KOPT-K1 (cell line): ENCODE data around the gene HNF4A.

ENCODE experiments used
- H3K27ac ChIP-seq: fragments of 200-600 bp; sonication (generic); 2 replicates; pipeline ENCODE4 v1.5.1; 2016; ENCODE audit warnings: antibody characterized with exemption, mild to moderate bottlenecking, low read depth, low read length; ENCODE audit not compliant: poor library complexity, severe bottlenecking
- H3K36me3 ChIP-seq: fragments of 200-600 bp; sonication (generic); 2 replicates; pipeline ENCODE4 v1.5.1; 2017; ENCODE audit warnings: antibody characterized with exemption, mild to moderate bottlenecking, low read length, moderate library complexity; ENCODE audit not compliant: insufficient read depth
- H3K9me3 ChIP-seq: fragments of 200-600 bp; sonication (generic); 2 replicates; pipeline ENCODE4 v1.5.1; 2017; ENCODE audit warnings: antibody characterized with exemption, low read length, mild to moderate bottlenecking; ENCODE audit not compliant: insufficient read depth, poor library complexity, severe bottlenecking

The HNF4A gene

DNA sequence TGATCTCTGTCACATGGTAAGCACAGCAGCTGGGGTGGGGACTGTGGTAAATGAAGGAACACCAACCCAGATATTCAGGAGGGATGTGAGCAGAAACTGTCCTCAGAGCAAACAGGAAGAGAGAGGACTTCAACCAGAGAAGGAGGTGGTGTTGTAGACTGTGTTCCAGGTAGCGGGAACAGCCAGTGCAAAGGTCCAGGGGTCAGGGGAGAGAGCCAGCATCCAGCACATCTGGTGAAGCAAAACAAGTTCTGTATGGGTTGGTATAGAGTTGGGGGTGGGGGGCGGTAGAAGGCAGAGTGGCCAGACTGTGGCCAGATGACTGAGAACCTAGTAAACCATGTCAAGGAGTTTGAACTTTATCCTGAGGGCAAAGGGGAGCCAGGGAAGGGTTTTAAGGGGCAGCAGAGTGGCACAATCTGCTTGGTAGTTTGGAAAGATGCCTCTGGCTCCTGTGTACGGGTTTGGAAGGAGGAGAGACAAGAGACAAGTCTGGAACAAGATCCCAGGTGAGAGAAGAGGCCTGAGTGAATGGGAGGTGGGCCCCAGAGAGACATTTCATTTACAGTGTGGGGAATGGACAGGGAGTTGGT, 92.4 kb downstream of the HNF4A start:
- H3K36me3 ChIP-seq: no peaks in the 10 kb centered on the region
- no peak overlapping the region for H3K27ac ChIP-seq
- H3K9me3 ChIP-seq: no peaks in the 10 kb centered on the region

DNA sequence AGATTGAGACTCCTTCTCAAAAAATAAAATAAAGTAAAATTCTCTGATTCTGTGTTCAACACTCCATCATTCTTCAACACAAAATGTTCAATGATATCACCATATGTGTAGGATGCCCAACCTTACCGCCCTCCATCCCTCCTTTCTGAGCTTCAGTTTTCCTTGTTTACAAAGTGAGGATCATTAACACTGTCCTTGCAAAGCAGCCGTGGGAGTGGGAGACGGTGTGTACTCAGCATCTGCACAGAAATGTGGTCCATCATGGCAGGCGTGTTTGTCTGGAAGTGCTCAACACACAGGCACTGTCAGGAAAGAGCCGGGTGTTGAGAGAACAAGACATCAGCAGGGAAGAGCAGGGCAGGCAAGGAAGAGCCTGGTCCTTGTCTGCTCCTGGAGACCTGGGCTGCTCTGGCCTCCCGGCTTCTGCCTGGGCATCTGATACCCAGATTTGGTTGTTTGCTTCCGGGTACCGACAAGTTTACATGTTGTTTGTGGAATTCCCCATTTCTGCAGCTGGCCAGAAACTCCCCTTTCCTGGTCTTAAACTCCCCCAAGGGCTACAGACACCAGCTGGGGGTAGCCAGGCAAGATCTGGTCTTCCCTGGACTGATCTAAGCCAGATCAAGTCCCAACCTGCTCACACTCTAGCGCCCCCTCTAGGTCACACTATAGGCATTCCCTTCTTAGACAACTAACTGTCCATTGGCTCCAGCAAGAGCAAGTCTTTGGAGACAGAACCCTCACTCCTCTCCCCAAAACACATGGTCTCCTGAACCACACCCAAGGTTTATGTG, 93.5 kb downstream of the HNF4A start:
- Histone ChIP-seq H3K9me3 (no peaks in the 10 kb centered on the region), H3K27ac (no peak overlapping the region), H3K36me3 (no peaks in the 10 kb centered on the region)

DNA sequence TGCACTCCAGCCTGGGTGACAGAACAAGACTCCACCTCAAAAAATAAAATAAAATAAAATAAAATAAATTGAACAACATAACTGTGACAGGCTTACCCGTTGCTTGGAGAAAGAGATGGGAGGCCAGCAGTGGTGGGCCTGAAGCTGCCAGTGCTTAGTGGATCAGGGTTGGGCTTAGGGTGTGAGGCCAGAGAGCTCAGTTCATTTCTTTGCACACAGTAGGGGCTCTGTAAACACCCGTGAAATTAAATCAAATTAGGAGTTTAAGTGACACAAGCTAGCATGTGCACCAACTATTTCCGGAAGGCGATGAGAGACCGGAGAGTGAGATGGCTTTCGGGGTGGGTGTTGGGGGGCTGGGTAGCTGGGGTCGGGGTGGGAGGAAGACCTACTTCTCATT, 94.4 kb downstream of the HNF4A start:
- H3K36me3 ChIP-seq: no peaks in the 10 kb centered on the region

DNA sequence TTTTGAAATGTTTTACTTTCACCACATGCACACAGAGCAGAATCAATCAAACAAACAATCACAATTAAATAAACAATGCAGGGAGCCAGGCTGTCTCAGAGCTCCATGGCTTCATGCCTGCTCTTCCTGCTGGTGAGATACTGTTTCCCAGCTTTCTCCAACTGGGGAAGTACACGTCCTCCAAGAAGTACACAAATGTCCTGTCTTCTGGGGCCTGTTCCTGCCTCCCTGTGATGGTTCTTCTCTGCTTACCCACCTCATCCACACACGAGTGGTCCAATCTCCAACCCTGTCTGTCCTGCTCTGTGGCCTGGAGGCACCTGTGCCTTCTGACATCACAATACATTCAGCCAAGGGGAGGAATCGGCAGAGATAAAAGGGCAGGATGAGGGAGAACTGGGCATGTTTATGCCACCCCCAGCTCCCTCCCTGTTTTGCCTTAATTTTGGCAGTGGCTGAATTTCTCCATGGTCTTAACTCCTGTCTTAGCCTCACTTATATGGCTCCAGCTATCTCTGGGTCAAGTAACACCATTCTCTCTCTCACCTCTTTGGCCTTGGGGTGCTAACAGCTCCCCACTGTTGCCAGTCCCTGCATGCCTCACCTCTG, 94.9 kb downstream of the HNF4A start:
- Histone ChIP-seq H3K9me3 (no peaks in the 10 kb centered on the region), H3K36me3 (no peaks in the 10 kb centered on the region), H3K27ac (no peak overlapping the region)

More for the DNA sequence above, 94.4 kb downstream of the HNF4A start:
- Histone ChIP-seq H3K9me3 (no peaks in the 10 kb centered on the region), H3K27ac (no peak overlapping the region)

DNA sequence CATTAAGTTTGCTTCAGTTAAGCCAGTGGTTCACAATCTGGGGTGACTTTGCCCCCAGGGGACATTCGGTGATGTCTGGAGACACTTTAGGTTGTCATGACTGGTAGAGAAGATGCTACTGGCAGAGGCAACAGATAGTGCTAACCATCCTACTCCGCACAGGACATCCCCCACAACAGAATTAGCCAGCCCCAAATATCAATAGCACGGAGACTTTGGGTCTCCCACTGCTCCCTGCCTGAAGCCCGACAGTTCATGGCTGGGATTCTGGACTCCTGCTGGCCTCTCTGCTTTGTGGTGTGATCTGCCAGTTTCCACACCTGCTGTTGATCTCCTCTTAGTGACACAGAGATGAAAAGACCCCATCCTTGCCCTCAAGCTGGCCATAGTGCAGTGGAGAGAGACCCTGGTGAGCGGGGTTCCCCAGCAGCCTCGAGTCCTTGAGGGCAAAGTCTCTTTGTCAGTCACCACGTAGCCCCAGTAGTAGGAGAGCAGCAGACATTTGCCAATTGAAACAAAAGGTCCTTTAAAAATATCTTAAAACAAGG, 95.5 kb downstream of the HNF4A start:
- no peaks in the 10 kb centered on the region for H3K9me3 ChIP-seq
- H3K36me3 ChIP-seq: no peaks in the 10 kb centered on the region
- no peak overlapping the region for H3K27ac ChIP-seq

DNA sequence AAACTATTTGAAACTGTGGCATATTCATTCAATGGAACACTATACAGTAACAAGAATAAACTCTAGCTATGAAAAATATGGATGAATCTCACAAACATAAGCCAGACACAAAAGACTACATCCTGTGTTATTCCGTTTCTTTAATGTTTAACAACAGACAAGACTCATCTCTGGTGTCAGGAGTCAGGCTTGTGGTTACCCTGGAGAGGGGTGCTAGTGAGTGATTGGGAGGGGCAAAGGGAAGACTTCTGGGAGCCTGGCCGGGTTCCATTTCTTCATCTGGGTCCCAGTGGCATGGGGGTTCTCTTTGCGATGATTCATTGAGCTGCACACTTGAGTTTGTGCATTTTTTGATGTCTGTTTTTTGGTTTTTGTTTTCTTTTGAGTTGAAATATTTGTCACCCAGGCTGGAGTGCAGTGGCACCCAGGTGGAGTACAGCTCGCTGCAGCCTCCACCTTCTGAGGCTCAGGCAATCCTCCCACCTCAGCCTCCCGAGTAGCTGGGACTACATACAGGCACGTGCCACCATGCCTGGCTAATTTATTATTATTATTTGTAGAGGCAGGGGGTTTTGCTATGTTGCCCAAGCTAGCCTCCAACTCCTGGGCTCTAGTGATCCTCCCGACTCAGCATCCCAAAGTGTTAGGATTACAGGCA, 98.9 kb downstream of the HNF4A start:
- Histone ChIP-seq H3K36me3 (no peaks in the 10 kb centered on the region), H3K27ac (no peak overlapping the region)

DNA sequence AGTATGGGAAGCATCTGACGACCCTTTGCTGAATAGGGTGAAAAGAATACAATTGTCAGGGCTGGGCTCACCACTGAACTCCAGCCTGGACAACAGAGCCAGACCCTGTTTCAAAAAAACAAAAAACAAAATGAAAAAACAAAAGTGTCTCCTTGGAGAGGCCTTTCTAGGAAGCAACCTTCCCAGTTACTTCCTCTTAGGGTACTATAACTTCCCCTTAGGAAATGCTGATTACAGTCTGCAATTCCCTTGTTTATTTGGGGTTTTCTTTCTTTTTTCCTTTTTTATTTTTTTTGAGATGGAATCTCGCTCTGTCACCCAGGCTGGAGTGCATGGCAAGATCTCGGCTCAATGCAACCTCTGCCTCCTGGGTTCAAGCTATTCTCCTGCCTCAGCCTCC, 99.6 kb downstream of the HNF4A start:
- no peaks in the 10 kb centered on the region for H3K36me3 ChIP-seq
- H3K27ac ChIP-seq: no peak overlapping the region
- no peaks in the 10 kb centered on the region for H3K9me3 ChIP-seq

More for the DNA sequence above, 98.9 kb downstream of the HNF4A start:
- no peaks in the 10 kb centered on the region for H3K9me3 ChIP-seq

DNA sequence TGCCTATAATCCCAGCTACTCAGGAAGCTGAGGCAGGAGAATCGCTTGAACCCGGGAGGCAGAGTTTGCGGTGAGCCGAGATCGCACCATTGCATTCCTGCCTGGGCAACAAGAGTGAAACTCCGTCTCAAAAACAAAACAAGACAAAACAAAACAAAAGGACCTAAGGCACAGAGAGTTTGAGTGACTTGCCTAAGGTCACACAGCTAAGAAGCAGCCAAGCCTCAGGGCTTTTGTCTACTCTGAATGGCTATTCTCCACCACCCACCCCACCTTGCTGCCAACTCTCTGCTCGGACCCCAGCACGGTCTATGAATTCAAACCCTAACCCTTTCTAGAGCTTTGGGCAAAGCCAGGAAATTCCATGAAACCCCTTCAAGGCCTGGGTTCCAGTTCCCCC, 101.1 kb downstream of the HNF4A start:
- H3K27ac ChIP-seq: no peak overlapping the region
- no peaks in the 10 kb centered on the region for H3K36me3 ChIP-seq
- H3K9me3 ChIP-seq: no peaks in the 10 kb centered on the region

DNA sequence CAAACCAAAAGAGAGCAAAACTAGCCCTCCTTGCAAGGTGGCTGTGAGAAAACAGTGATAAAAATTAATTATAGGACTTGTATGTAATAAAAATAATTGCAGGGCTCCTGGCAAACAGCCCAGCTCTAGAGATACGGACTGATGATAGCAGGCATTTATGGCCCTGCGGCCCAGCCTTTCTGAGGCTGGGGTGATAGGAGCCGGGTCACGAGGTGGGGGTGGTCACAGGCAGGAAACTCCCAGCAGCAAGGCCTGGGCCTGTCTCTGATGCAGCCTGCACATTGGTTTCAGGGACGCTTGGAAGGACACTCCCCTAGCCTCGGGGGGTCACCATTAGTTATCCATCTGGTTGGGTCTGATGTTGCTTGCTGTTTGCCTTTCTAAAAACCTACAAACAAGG, 101.5 kb downstream of the HNF4A start:
- Histone ChIP-seq H3K36me3 (no peaks in the 10 kb centered on the region), H3K9me3 (no peaks in the 10 kb centered on the region), H3K27ac (no peak overlapping the region)

DNA sequence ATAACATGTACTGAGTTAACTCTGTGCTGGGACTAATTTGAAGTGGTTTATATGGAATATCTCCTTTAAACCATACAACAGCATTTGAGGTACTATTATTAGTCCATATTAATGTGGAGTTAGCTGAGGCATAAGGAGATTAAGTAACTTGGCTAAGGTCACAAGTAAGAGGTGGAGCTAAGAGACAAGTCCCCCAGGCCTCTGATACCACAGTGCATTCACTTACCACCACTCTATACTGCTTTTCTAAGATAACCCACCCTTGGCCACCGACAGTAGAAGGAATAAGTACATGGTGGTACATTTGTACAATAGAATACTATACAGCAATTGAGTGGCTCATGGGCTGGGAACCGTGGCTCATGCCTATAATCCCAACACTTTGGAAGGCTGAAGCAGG, 103.8 kb downstream of the HNF4A start:
- Histone ChIP-seq H3K9me3 (no peaks in the 10 kb centered on the region), H3K27ac (no peak overlapping the region), H3K36me3 (no peaks in the 10 kb centered on the region)

DNA sequence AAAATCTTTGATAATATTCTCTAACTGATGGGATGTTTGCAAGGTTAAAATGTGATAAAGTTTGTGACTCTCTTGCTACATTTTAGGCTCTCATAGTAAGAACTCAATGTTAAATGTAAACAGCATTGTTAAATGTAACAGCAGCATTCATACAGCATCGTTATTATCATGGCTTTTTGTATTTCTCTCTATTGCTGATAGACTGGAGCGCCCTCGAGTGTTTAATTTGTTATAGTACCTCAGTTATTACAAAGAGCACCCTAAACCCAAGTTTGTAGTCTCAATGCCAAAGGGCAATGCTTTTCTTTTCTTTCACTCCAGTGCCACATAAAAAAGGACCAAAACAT, 105.3 kb downstream of the HNF4A start:
- Histone ChIP-seq H3K9me3 (no peaks in the 10 kb centered on the region), H3K36me3 (no peaks in the 10 kb centered on the region), H3K27ac (no peak overlapping the region)

DNA sequence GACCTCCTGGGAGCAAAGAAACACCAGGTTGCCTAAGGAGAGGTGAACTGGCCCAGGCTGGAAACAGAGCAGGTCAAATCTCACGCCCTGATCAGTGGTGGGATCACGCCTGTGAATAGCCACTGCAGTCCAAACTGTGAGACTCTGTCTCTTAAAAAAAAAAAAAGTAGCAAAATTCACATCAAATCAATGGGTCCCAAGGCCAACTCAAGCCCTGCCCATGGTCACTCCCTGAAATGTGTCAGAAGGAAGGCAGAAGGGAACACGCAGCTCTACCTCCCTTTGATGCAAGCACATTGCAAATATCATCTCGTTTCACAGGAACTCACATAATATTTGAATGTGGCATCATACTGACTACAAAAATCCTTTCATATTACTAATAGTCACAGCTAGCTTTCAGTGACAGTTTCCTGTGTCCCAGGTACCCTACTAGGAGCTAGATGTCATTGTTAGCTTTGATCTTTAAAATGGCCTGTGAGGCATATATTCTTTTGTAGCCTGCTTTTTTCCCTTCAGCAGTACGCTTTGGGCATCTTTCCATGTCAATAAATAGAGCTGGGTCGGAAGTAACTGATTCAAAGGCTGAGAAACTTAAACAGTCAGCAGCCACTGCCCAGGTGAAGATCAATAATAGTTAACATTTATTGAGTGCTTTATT, 105.8 kb downstream of the HNF4A start:
- no peak overlapping the region for H3K27ac ChIP-seq
- no peaks in the 10 kb centered on the region for H3K36me3 ChIP-seq

DNA sequence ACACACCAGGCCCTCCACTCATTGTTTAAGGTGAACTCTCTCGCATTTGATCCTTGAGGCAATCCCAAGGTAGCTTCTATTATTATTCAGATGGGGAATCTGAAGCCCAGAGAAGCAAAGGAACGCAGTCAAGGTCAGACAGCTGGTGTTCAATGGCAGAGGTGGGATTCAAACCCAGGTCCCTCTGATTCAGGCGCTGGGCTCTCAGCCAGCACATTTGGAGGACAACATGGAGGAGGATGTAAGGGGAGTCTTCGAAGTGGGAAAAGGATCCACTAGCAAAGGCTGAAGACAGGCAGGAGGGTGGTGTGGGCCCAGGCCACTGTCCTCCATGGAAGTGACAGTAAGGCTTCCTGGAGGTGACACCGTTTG, 106.3 kb downstream of the HNF4A start:
- Histone ChIP-seq H3K27ac (no peak overlapping the region), H3K9me3 (no peaks in the 10 kb centered on the region), H3K36me3 (no peaks in the 10 kb centered on the region)

More for the DNA sequence above, 105.8 kb downstream of the HNF4A start:
- H3K9me3 ChIP-seq: no peaks in the 10 kb centered on the region

DNA sequence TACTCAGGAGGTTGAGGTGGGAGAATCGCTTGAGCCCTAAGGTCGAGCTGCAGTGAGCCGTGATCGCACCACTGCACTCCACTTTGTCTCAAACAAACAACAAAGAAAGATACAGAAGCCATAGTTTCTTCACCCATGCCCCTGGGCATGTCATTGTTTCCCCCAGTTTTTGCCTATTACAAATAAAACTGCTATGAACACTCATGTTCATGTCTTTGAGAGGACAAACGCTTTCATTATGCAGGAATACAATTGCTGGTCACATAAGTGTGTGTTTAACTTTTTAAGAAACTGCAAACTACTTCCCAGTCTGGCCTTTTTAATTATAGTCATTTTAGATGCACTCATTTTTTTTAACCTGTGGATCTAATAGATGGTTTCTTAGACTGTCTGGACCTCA, 108.0 kb downstream of the HNF4A start:
- Histone ChIP-seq H3K36me3 (no peaks in the 10 kb centered on the region), H3K9me3 (no peaks in the 10 kb centered on the region), H3K27ac (no peak overlapping the region)

DNA sequence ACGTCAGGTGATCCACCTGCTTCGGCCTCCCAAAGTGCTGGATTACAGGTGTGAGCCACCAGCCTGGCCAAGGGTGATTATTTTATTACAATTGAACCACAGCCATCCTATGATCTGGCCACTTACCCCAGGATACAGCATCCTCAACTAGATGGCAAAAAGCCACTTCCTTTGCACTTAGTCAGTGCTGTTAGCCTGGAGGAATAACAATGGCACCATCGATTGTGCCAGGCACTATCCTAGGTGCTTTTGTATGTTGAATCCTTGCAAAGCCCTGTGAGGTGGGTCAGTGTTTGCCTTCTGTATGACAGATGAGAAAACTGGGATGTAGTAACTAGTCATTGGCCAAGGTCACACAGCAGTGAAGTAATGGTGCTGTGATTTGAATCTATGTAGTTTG, 109.0 kb downstream of the HNF4A start:
- Histone ChIP-seq H3K9me3 (no peaks in the 10 kb centered on the region), H3K36me3 (no peaks in the 10 kb centered on the region), H3K27ac (no peak overlapping the region)
